Endodermal cell (in vitro differentiated cells): Measurements from ENCODE around the gene SPATA31D4. TPM values are rescaled to one million over a fixed set of nuclear protein-coding genes. Genes with fewer than 3 reads are reported as not detected.

ENCODE experiments used
- DNase-seq: peaks from one replicate; pipeline ENCODE4 v3.0.0-alpha.2; 2017
- H3K27ac ChIP-seq: 2 replicates; pipeline ENCODE4 v1.5.1; 2013; ENCODE audit warnings: mild to moderate bottlenecking, low read depth, low read length, moderate library complexity
- H3K27me3 ChIP-seq: 2 replicates; pipeline ENCODE4 v1.6.1; 2013; ENCODE audit warnings: mild to moderate bottlenecking, low read length, moderate library complexity; ENCODE audit not compliant: insufficient read depth, control insufficient read depth, poor library complexity, severe bottlenecking
- H3K36me3 ChIP-seq: 2 replicates; pipeline ENCODE4 v1.7.0; 2013; ENCODE audit warnings: mild to moderate bottlenecking, low read length, moderate library complexity; ENCODE audit not compliant: control insufficient read depth, insufficient read depth
- H3K4me1 ChIP-seq: one replicate; pipeline ENCODE4 v1.7.0; 2013; ENCODE audit warnings: low read length; ENCODE audit not compliant: control insufficient read depth, insufficient read depth
- H3K4me3 ChIP-seq: 2 replicates; pipeline ENCODE4 v1.5.1; 2013; ENCODE audit warnings: mild to moderate bottlenecking, low read length, moderate library complexity
- H3K9ac ChIP-seq: 2 replicates; pipeline ENCODE4 v1.6.1; 2013; ENCODE audit warnings: mild to moderate bottlenecking, low read length, moderate library complexity; ENCODE audit not compliant: poor library complexity, severe bottlenecking; ENCODE audit errors: extremely low read depth
- H3K9me3 ChIP-seq: 2 replicates; pipeline ENCODE4 v1.6.1; 2013; ENCODE audit warnings: mild to moderate bottlenecking, low read length, moderate library complexity; ENCODE audit not compliant: control insufficient read depth
- H3K27ac Mint-ChIP-seq: 2 replicates; pipeline ENCODE4 v1.8.0; 2020; ENCODE audit warnings: mixed read lengths
- H3K27me3 Mint-ChIP-seq: 2 replicates; pipeline ENCODE4 v1.8.0; 2021; ENCODE audit warnings: mild to moderate bottlenecking, mixed read lengths; ENCODE audit not compliant: insufficient read depth
- H3K36me3 Mint-ChIP-seq: 2 replicates; pipeline ENCODE4 v1.8.0; 2020; ENCODE audit warnings: low read depth, mixed read lengths
- H3K4me1 Mint-ChIP-seq: 2 replicates; pipeline ENCODE4 v1.8.0; 2020; ENCODE audit warnings: mixed read lengths
- H3K4me3 Mint-ChIP-seq: 2 replicates; pipeline ENCODE4 v1.8.0; 2020; ENCODE audit warnings: mild to moderate bottlenecking, moderate library complexity, mixed read lengths
- H3K9me3 Mint-ChIP-seq: 2 replicates; pipeline ENCODE4 v1.8.0; 2020; ENCODE audit warnings: mild to moderate bottlenecking, mixed read lengths
- whole genome bisulfite sequencing, 2 experiments: methylation state at CpG; one replicate each; pipeline versions ENCODE4 v1.1.5 to v1.1.7; 2013; ENCODE audit warnings: missing lambda C conversion rate in 2 of 2, mixed read lengths in 1 of 2; ENCODE audit not compliant: insufficient coverage in 1 of 2, insufficient read length in 1 of 2; 5-methylcytosine and 5-hydroxymethylcytosine counted together
- total RNA-seq, 2 donors: library from RNA; stranded (reverse); fragmentation: NEBNext Ultra II Directional in 1 of 2; extraction: Animal tissue kit (Norgen Biotek cat#: 25700) in 1 of 2; gene quantifications; 2 replicates in 1 of 2; 3 replicates in 1 of 2; pipeline ENCODE4 v1.2.1, GENCODE V29; 2021
- TF ChIP-seq, protein P1 (sequence below): fragments of 200-600 bp; sonication (generic); conservative IDR thresholded peaks from 2 replicates; pipeline ENCODE4 v1.5.0; 2021; ENCODE audit warnings: antibody characterized with exemption, mild to moderate bottlenecking

SPATA31D4 gene
- total RNA-seq, 2 donors from 2014 or later = not detected

DNA sequence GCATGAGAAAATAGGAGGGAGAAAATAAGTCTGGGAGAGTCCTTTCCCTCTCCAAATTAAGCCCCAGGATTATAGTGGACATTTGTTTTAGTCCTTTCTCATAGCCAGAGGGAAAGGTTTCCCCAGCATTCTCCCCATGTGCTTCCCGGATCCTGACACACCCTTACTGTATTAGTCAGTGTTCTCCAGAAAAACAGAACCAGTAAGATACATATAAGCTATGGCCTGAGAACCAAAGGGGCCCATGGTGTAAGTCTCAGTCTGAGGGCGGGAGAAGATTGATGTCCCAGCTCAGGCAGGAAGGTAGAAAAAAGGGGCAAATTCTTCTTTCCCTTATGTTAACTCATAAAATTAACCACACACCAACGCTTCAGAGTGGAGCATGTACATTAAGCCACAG is 25.6 kb upstream of the SPATA31D4 start:
- Mint-ChIP-seq H3K36me3 (no peaks in the 10 kb centered on the region), H3K4me1 (no peaks in the 10 kb centered on the region), H3K27me3 (peaks cover 2% of the 10 kb centered on the region), H3K9me3 (no peaks in the 10 kb centered on the region), H3K27ac (no peak overlapping the region), H3K4me3 (no peak overlapping the region)
- no peaks in the 10 kb centered on the region for H3K36me3 ChIP-seq
- TF ChIP-seq, protein P1, sequence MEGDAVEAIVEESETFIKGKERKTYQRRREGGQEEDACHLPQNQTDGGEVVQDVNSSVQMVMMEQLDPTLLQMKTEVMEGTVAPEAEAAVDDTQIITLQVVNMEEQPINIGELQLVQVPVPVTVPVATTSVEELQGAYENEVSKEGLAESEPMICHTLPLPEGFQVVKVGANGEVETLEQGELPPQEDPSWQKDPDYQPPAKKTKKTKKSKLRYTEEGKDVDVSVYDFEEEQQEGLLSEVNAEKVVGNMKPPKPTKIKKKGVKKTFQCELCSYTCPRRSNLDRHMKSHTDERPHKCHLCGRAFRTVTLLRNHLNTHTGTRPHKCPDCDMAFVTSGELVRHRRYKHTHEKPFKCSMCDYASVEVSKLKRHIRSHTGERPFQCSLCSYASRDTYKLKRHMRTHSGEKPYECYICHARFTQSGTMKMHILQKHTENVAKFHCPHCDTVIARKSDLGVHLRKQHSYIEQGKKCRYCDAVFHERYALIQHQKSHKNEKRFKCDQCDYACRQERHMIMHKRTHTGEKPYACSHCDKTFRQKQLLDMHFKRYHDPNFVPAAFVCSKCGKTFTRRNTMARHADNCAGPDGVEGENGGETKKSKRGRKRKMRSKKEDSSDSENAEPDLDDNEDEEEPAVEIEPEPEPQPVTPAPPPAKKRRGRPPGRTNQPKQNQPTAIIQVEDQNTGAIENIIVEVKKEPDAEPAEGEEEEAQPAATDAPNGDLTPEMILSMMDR = no peak
- no peaks in the 10 kb centered on the region for H3K4me1 ChIP-seq
- no peak overlapping the region for H3K9ac ChIP-seq
- H3K9me3 ChIP-seq = peaks cover 3% of the 10 kb centered on the region
- WGBS, 2 experiments = 97 to 100% methylated on average over 1 to 3 of the region's 3 CpGs
- H3K4me3 ChIP-seq = no peak overlapping the region
- H3K27me3 ChIP-seq = no peaks in the 10 kb centered on the region
- DNase-seq = no peak
- H3K27ac ChIP-seq = no peak overlapping the region

DNA sequence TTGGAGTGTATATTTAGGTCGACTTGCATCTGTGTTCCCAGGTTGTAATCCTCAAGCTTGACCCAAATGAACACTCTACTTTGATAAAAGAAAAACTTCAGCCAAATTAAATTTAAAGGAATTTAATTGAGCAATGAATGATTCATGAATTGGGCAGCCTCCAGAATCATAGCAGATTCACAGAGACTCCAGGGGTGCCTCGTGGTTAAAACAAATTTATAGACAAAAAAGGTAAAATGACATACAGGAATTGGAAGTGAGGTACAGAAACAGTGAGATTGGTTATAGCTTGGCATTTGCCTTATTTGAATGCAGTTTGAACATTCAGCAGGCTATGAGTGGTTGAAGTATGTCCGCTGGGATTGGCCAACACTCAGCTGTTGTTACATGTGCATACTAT is 21.6 kb upstream of the SPATA31D4 start:
- Histone ChIP-seq H3K4me3 (no peak overlapping the region), H3K36me3 (no peaks in the 10 kb centered on the region), H3K4me1 (no peaks in the 10 kb centered on the region), H3K27ac (no peak overlapping the region), H3K27me3 (no peaks in the 10 kb centered on the region), H3K9ac (no peak overlapping the region), H3K9me3 (no peaks in the 10 kb centered on the region)
- Mint-ChIP-seq H3K27me3 (peaks cover 2% of the 10 kb centered on the region), H3K27ac (no peak overlapping the region), H3K36me3 (no peaks in the 10 kb centered on the region), H3K9me3 (no peaks in the 10 kb centered on the region), H3K4me1 (peaks cover 3% of the 10 kb centered on the region), H3K4me3 (no peak overlapping the region)
- 88 to 94% methylated on average over 2 to 3 of the region's 3 CpGs for WGBS, 2 experiments
- TF ChIP-seq, protein P1 = no peak
- no peak for DNase-seq

DNA sequence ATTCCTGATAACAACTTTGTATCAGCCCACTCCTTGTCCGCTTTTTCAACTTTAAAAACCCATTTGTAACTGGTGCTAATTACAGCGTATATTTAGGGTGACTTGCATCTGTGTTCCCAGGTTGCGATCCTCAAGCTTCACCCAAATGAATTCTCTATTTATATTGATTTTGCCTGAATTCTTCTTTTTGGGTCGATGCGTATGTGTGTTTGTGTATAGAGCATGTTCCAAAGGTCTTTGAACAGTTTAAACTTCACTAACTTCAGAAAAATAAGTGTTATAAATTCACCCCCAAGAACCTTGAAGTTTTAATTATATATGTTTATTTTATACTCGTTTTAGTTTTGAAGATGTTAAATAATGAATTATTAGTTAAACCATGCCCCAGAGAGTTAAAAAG is 16.1 kb upstream of the SPATA31D4 start:
- Mint-ChIP-seq H3K4me3 (no peak overlapping the region), H3K27me3 (peaks cover 12% of the 10 kb centered on the region), H3K27ac (no peak overlapping the region), H3K36me3 (no peaks in the 10 kb centered on the region), H3K9me3 (no peaks in the 10 kb centered on the region), H3K4me1 (peaks cover 7% of the 10 kb centered on the region)
- Histone ChIP-seq H3K4me1 (no peaks in the 10 kb centered on the region), H3K27me3 (no peaks in the 10 kb centered on the region), H3K9ac (no peak overlapping the region), H3K36me3 (no peaks in the 10 kb centered on the region), H3K4me3 (peak overlapping the region; percentile 31), H3K9me3 (no peaks in the 10 kb centered on the region), H3K27ac (no peak overlapping the region)
- DNase-seq = no peak
- TF ChIP-seq, protein P1 = no peak
- WGBS, 2 experiments = 94 to 98% methylated on average over 2 to 4 of the region's 6 CpGs
